Dermis blood vessel endothelial cell (primary cell): ENCODE results near the gene DYNLT3. TPM values are rescaled to one million over a fixed set of nuclear protein-coding genes. Genes with fewer than 3 reads are reported as not detected.

Experiments used
- DNase-seq: peaks from one replicate; pipeline ENCODE4 v3.0.0; 2010
- total RNA-seq: library from RNA; depleted of rRNA; stranded (reverse); fragments of >200 nt; gene quantifications from 2 replicates; pipeline ENCODE4 v1.2.3, GENCODE V29; 2014

The DYNLT3 gene
- total RNA-seq, 1 donor from 2014 or later: 34.0 TPM

- no peak for DNase-seq
These were observed 6.4 kb downstream of the DYNLT3 start for GRCh38 chrX:37840931-37841330.

GRCh38 chrX:37834937-37835336 lies 12.4 kb downstream of the DYNLT3 start:
- no peak for DNase-seq

- DNase-seq: no peak
These were observed 17.0 kb downstream of the DYNLT3 start for GRCh38 chrX:37830371-37830770.

- DNase-seq: no peak
These were observed 17.6 kb downstream of the DYNLT3 start for GRCh38 chrX:37829721-37830120.

- DNase-seq: peak; percentile 56
These were observed 22.0 kb downstream of the DYNLT3 start for GRCh38 chrX:37825215-37825842.

- DNase-seq: no peak
These were observed 22.7 kb downstream of the DYNLT3 start for GRCh38 chrX:37824491-37825214.

- DNase-seq: no peak
These were observed 26.7 kb downstream of the DYNLT3 start for GRCh38 chrX:37820646-37821045.

GRCh38 chrX:37818031-37818430 lies 29.3 kb downstream of the DYNLT3 start:
- DNase-seq: no peak

- no peak for DNase-seq
These were observed 29.8 kb downstream of the DYNLT3 start for GRCh38 chrX:37817579-37817978.

GRCh38 chrX:37817176-37817575 lies 30.2 kb downstream of the DYNLT3 start:
- no peak for DNase-seq

- DNase-seq: no peak
These were observed 30.6 kb downstream of the DYNLT3 start for GRCh38 chrX:37816766-37817165.

GRCh38 chrX:37815366-37815765 lies 32.0 kb downstream of the DYNLT3 start:
- DNase-seq: no peak

GRCh38 chrX:37813570-37813969 lies 33.8 kb downstream of the DYNLT3 start:
- DNase-seq: no peak

GRCh38 chrX:37812110-37812509 lies 35.3 kb downstream of the DYNLT3 start:
- no peak for DNase-seq

GRCh38 chrX:37809970-37810369 lies 37.4 kb downstream of the DYNLT3 start:
- DNase-seq: no peak

GRCh38 chrX:37803057-37803456 lies 44.3 kb downstream of the DYNLT3 start:
- DNase-seq: no peak

GRCh38 chrX:37802028-37802427 lies 45.3 kb downstream of the DYNLT3 start:
- no peak for DNase-seq

GRCh38 chrX:37800717-37801116 lies 46.7 kb downstream of the DYNLT3 start:
- no peak for DNase-seq

- DNase-seq: no peak
These were observed 47.4 kb downstream of the DYNLT3 start for GRCh38 chrX:37799936-37800335.

- DNase-seq: no peak
These were observed 50.6 kb downstream of the DYNLT3 start for GRCh38 chrX:37796805-37797204.

GRCh38 chrX:37796310-37796709 lies 51.1 kb downstream of the DYNLT3 start:
- no peak for DNase-seq
